HG03045 (cell line): ENCODE measurements around the gene DDIAS.
"Not testable (repeated sequence)": the region's sequence is repeated elsewhere in the genome, so short reads cannot be mapped to it uniquely, and the experiment has no call there.

Experiments
- ATAC-seq: cut with Tn5 transposase; IDR thresholded peaks from one replicate; pipeline ENCODE4 v1.9.1; 2021; ENCODE audit warnings: mild to moderate bottlenecking, moderate library complexity; ENCODE audit not compliant: unreplicated experiment

Gene DDIAS

GRCh38 chr11:82922396-82923173 lies 21.0 kb downstream of the DDIAS start:
- ATAC-seq: not testable (repeated sequence)

GRCh38 chr11:82924522-82925224 lies 23.1 kb downstream of the DDIAS start:
- ATAC-seq: no peak

- no peak for ATAC-seq
These were observed 25.8 kb downstream of the DDIAS start for GRCh38 chr11:82927264-82927880.

DNA sequence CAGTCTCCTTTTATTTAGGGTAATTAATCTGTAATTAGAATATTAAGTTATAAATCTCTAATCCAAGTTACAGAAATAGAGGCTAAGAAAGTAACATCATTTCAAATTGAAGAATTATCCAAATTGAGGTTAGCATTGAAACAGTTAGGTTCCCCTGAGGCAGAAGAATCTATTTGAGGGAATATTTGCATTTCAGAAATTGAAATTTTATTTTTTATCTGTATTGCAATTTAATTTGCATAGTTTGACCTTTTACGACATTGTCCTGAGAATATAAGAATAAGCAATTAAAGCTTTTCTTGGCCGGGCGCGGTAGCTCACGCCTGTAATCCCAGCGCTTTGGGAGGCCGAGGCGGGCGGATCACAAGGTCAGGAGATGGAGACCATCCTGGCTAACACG lies 27.6 kb downstream of the DDIAS start:
- ATAC-seq: no peak

DNA sequence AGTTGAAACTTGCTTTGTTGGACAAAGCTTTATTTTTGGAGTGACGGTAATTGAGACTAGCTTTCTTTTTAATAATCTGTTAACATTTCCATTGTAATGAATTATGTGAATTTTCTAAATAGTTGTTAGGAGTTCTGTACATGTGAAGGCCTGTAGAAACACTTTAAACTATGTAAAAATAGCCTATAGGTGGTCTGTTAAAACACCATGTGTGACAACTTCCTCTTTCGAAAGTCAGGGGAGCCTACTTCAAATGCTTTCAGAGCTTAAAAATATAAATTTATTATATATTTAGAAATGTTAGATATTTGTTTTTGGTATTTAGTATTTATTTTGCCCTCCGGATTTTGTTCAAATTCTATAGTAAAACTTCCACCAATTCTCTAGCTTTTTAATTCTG lies 28.7 kb downstream of the DDIAS start:
- no peak for ATAC-seq

GRCh38 chr11:82930734-82931133 lies 29.2 kb downstream of the DDIAS start:
- no peak for ATAC-seq

- no peak for ATAC-seq
These were observed 31.0 kb downstream of the DDIAS start for GRCh38 chr11:82932564-82932963.

- ATAC-seq: no peak
These were observed 34.7 kb downstream of the DDIAS start for GRCh38 chr11:82936261-82936660.

GRCh38 chr11:82937554-82937953 lies 36.0 kb downstream of the DDIAS start:
- no peak for ATAC-seq

DNA sequence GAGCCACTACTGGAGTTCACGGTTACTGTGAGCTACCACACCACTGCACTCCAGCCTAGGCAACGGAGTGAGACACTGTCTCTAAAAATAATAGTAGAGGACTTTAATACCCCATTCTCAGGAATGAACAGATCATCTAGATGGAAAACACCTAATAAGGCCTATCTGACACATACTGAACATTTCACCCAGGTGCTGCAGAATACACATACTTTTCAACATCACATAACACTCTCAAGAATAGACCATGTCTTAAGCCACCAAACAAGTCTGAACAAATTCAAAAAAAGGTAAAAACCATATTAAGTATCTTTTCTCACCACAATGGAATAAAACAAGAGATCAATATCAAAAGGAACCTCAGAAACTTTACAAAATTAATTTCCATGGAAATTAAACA lies 37.9 kb downstream of the DDIAS start:
- ATAC-seq: no peak

DNA sequence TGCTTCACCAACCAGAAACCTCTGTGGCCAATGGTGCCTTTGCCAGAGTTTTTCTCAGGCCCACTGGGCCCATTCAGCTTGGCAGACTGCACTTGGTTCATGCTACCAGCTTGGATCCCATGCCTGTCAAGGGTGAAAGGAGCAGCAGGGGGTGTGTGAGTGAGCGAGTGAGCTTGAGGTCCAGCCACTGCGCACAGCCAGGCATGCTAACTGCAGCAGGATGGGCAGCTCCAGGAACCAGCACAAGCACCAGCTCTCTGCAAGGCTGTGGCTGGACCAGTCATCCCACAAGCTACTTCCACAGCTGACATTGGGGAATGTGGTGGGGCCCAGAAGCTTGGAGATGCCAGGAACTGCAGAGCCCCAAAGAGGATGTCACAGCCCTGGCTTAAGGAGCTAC lies 40.8 kb downstream of the DDIAS start:
- ATAC-seq: no peak

GRCh38 chr11:82943430-82943829 lies 41.9 kb downstream of the DDIAS start:
- ATAC-seq: not testable (repeated sequence)

GRCh38 chr11:82944198-82944597 lies 42.7 kb downstream of the DDIAS start:
- no peak for ATAC-seq

DNA sequence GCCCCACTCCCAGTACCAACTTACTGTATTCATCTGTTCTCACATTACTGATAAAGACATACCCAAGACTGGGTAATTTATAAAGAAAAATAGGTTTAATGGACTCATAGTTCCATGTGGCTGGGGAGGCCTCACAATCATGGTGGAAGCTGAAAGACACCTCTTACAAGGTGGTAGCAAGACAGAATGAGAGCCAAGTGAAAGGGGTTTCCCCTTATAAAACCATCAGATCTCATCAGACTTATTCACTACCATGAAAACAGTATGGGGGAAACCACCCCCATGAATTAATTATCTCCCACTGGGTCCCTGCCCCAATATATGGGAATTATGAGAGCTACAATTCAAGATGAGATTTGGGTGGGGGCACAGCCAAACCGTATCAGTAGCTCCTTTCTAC lies 43.5 kb downstream of the DDIAS start:
- ATAC-seq: not testable (repeated sequence)

- ATAC-seq: no peak
These were observed 44.1 kb downstream of the DDIAS start for GRCh38 chr11:82945682-82946081.

DNA sequence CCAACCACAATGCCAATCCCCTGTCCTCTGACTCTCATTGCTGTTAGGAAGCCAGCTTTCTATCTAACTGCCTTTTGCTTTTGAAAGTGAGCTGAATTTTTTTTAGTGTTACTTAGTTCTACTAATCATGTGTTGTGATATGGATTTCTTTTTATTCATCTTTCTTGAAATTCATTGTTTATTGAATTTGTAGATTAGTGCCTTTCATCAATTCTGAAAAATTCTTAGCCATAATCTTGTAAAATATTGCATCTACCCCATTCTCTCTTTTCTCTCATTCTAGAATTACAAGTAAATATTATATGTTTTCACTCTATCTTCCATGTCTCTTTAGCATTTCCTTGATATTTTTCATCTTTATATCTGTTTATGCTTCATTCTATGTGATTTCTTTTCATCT lies 47.8 kb downstream of the DDIAS start:
- ATAC-seq: no peak

- ATAC-seq: not testable (repeated sequence)
These were observed 49.0 kb downstream of the DDIAS start for GRCh38 chr11:82950502-82950901.

DNA sequence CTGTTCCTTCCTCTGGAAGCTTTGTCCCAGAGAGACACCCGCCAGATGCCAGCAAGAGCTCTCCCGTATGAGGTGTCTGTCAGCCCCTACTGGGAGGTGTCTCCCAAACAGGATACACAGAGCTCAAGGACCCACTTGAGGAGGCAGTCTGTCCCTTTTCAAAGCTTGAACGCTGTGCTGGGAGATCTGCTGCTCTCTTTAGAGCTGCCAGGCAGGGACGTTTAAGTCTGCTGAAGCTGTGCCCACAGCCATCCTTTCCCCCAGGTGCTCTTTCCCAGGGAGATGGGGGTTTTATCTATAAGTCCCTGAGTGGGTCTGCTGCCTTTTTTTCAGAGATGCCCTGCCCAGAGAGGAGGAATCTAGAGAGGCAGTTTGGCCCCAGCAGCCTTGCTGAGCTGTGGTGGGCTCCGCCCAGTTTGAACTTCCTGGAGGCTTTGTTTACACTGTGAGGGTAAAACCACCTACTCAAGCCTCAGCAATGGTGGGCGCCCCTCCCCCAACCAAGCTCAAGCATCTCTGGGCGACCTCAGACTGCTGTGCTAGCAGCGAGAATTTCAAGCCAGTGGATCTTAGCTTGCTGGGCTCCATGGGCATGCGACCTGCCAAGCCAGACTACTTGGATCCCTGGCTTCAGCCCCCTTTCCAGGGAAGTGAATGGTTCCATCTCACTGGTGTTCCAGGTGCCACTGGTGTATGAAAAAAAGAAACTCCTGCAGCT lies 54.4 kb downstream of the DDIAS start:
- ATAC-seq: not testable (repeated sequence)

DNA sequence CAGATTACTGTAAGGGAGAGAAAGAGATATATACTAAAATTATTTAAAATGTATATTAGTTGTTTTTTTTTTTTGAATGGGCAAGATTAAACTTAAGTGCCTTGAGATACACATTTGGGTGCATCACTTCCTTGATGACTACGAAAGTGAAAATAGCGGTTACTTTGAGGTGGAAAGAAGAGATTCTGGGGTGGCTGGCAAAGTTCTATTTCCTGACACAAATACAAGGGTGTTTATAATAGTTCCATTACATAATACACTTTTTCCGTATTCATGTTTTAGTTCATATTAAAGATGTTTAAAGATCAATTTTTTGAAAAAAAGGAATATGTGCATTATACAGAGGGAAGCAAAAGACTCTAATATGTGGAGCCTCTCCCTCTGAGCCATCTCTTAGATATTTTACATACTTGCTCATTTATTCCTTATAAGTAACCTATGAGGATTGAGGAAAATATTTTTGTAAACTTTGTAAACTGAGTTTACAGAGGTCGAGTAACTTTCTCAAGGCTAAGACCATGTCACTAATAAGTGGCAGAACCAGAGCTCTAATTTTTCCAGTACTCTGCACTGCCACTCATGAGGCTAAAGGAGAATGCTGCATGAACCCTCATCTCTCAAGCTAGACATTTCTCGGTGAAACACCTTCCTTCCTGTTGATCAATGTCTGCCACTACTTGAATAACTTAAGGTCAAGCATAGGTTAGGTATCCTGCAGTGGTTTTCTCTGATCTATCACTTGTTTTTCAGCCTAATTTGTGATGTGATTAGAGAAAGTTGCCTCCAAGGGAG lies 58.6 kb downstream of the DDIAS start:
- peak; percentile 90 for ATAC-seq

- ATAC-seq: no peak
These were observed 59.2 kb downstream of the DDIAS start for GRCh38 chr11:82960779-82961143.

- ATAC-seq: not testable (repeated sequence)
These were observed 60.5 kb downstream of the DDIAS start for GRCh38 chr11:82962021-82962420.
